Hepatocyte (in vitro differentiated cells): ENCODE data around the gene HES7.

Experiments
- EZH2 ChIP-seq: fragments of 200-600 bp; sonication (generic); IDR thresholded peaks from 2 replicates; pipeline ENCODE4 v1.6.1; 2016; ENCODE audit warnings: antibody characterized with exemption, mild to moderate bottlenecking, borderline replicate concordance
- EZH2phosphoT487 ChIP-seq: fragments of 200-600 bp; sonication (generic); IDR thresholded peaks from one replicate; pipeline ENCODE4 v1.6.1; 2018; ENCODE audit warnings: antibody characterized with exemption, mild to moderate bottlenecking, low read depth, moderate library complexity; ENCODE audit not compliant: unreplicated experiment, severe bottlenecking
- TF ChIP-seq, protein P1 (sequence below): fragments of 200-600 bp; sonication (generic); IDR thresholded peaks from 2 replicates; pipeline ENCODE4 v1.5.1; 2016; ENCODE audit warnings: antibody characterized with exemption, mild to moderate bottlenecking; ENCODE audit not compliant: poor library complexity

DNA sequence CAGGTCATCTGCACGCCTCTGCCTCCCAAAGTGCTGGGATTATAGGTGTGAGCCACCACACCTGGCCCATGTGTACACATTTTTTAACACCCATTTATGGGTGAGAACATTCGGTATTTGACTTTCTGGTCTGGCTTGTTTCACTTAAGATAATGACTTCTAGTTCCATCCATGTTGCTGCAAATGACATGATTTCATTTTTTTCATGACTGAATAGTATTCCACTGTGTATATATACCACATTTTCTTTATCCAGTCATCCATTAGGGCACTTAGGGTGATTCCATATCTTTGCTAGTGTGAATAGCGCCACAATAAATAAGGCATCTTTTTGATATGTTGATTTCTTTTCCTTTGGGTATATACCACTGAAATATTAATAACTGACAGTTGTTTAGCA, 42.0 kb downstream of the HES7 start:
- TF ChIP-seq, protein P1, sequence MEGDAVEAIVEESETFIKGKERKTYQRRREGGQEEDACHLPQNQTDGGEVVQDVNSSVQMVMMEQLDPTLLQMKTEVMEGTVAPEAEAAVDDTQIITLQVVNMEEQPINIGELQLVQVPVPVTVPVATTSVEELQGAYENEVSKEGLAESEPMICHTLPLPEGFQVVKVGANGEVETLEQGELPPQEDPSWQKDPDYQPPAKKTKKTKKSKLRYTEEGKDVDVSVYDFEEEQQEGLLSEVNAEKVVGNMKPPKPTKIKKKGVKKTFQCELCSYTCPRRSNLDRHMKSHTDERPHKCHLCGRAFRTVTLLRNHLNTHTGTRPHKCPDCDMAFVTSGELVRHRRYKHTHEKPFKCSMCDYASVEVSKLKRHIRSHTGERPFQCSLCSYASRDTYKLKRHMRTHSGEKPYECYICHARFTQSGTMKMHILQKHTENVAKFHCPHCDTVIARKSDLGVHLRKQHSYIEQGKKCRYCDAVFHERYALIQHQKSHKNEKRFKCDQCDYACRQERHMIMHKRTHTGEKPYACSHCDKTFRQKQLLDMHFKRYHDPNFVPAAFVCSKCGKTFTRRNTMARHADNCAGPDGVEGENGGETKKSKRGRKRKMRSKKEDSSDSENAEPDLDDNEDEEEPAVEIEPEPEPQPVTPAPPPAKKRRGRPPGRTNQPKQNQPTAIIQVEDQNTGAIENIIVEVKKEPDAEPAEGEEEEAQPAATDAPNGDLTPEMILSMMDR, result no peak
- no peak for TF ChIP-seq EZH2
- TF ChIP-seq EZH2phosphoT487, result no peak
